DND-41 (cell line): ENCODE results near the gene ANO2.

ENCODE experiments used
- CTCF ChIP-seq: IDR thresholded peaks from 2 replicates; pipeline ENCODE4 v1.5.1; 2012; ENCODE audit warnings: borderline replicate concordance, low read length, moderate library complexity, mild to moderate bottlenecking; ENCODE audit not compliant: poor library complexity, severe bottlenecking; ENCODE audit errors: extremely low read depth
- EZH2 ChIP-seq: IDR thresholded peaks from 3 replicates; pipeline ENCODE4 v1.6.1; 2012; ENCODE audit warnings: borderline replicate concordance, low read depth, mild to moderate bottlenecking, moderate library complexity, low read length, inconsistent platforms; ENCODE audit not compliant: severe bottlenecking

GRCh38 chr12:5884285-5884684 is 60.8 kb downstream of the ANO2 start:
- no peak for TF ChIP-seq CTCF
- no peak for TF ChIP-seq EZH2
